HEK293T (cell line): ENCODE data around the gene ADCY3.
"Not testable (repeated sequence)": the region's sequence is repeated elsewhere in the genome, so short reads cannot be mapped to it uniquely, and the experiment has no call there.

Experiments
- CTCF ChIA-PET: fragments of 350-600 bp; formaldehyde crosslinking; extraction: SDS; loops from one replicate; lab custom pipeline; 2021; ENCODE audit warnings: antibody characterized with exemption, inconsistent platforms; lab: Yijun Ruan, JAX
- POLR2A ChIA-PET: fragments of 350-600 bp; formaldehyde crosslinking; extraction: SDS; loops from one replicate; lab custom pipeline; 2020; ENCODE audit warnings: antibody characterized with exemption, inconsistent platforms; lab: Yijun Ruan, JAX
- DNase-seq: peaks from one replicate; pipeline ENCODE4 v3.0.0; 2012; ENCODE audit warnings: mixed read lengths; ENCODE audit errors: extremely low spot score
- ARNT ChIP-seq: fragments of 450-650 bp; IDR thresholded peaks from 2 replicates; pipeline ENCODE4 v1.6.1; 2017; ENCODE audit warnings: mild to moderate bottlenecking
- BHLHE40 ChIP-seq: fragments of 450-650 bp; IDR thresholded peaks from 2 replicates; pipeline ENCODE4 v1.6.1; 2016; ENCODE audit warnings: mild to moderate bottlenecking, moderate library complexity, borderline replicate concordance
- CTBP1 ChIP-seq: fragments of 450-650 bp; IDR thresholded peaks from 2 replicates; pipeline ENCODE4 v1.6.1; 2016; ENCODE audit warnings: borderline replicate concordance
- ELF4 ChIP-seq: fragments of 450-650 bp; IDR thresholded peaks from 2 replicates; pipeline ENCODE4 v1.6.1; 2017; ENCODE audit warnings: antibody characterized with exemption
- FOXA1 ChIP-seq: fragments of 450-650 bp; IDR thresholded peaks from 2 replicates; pipeline ENCODE4 v1.6.1; 2016; ENCODE audit warnings: mild to moderate bottlenecking
- FOXK2 ChIP-seq: fragments of 450-650 bp; IDR thresholded peaks from 2 replicates; pipeline ENCODE4 v1.6.1; 2016; ENCODE audit warnings: mild to moderate bottlenecking
- FOXM1 ChIP-seq: fragments of 450-650 bp; IDR thresholded peaks from 2 replicates; pipeline ENCODE4 v1.6.1; 2017; ENCODE audit warnings: mild to moderate bottlenecking, borderline replicate concordance
- HDGF ChIP-seq: fragments of 450-650 bp; IDR thresholded peaks from 2 replicates; pipeline ENCODE4 v1.6.1; 2017; ENCODE audit warnings: antibody characterized with exemption, borderline replicate concordance
- L3MBTL2 ChIP-seq: fragments of 450-650 bp; conservative IDR thresholded peaks from 2 replicates; pipeline ENCODE4 v1.6.1; 2016; ENCODE audit warnings: mild to moderate bottlenecking
- LEF1 ChIP-seq: fragments of 450-650 bp; IDR thresholded peaks from 2 replicates; pipeline ENCODE4 v1.6.1; 2017; ENCODE audit warnings: mild to moderate bottlenecking, borderline replicate concordance
- NFRKB ChIP-seq: fragments of 450-650 bp; IDR thresholded peaks from 2 replicates; pipeline ENCODE4 v1.6.1; 2016; ENCODE audit warnings: mild to moderate bottlenecking, moderate library complexity
- PKNOX1 ChIP-seq: fragments of 450-650 bp; IDR thresholded peaks from 2 replicates; pipeline ENCODE4 v1.6.1; 2016
- SP1 ChIP-seq: fragments of 450-650 bp; IDR thresholded peaks from 2 replicates; pipeline ENCODE4 v1.6.1; 2017
- SUZ12 ChIP-seq: fragments of 450-650 bp; IDR thresholded peaks from 2 replicates; pipeline ENCODE4 v1.6.1; 2016; ENCODE audit warnings: mild to moderate bottlenecking
- TARDBP ChIP-seq: fragments of 450-650 bp; IDR thresholded peaks from 2 replicates; pipeline ENCODE4 v1.6.1; 2016
- ZNF384 ChIP-seq: fragments of 450-650 bp; IDR thresholded peaks from 2 replicates; pipeline ENCODE4 v1.6.1; 2016

ADCY3 gene

GRCh38 chr2:24840164-24840869 is 79.7 kb downstream of the ADCY3 start:
- POLR2A ChIA-PET, result no interaction called here
- no peak for DNase-seq
- TF ChIP-seq FOXM1 (no peak), LEF1 (no peak), FOXA1 (no peak), CTBP1 (no peak), NFRKB (no peak), SP1 (no peak), TARDBP (no peak), ZNF384 (no peak), ELF4 (no peak), ARNT (no peak), L3MBTL2 (no peak), FOXK2 (no peak), BHLHE40 (no peak), PKNOX1 (no peak)
- CTCF ChIA-PET, result no interaction called here

- no peak for TF ChIP-seq FOXK2
- ChIA-PET CTCF (no interaction called here), POLR2A (no interaction called here)
- no peak for DNase-seq
These were observed 80.3 kb downstream of the ADCY3 start for GRCh38 chr2:24839729-24840128.

DNA sequence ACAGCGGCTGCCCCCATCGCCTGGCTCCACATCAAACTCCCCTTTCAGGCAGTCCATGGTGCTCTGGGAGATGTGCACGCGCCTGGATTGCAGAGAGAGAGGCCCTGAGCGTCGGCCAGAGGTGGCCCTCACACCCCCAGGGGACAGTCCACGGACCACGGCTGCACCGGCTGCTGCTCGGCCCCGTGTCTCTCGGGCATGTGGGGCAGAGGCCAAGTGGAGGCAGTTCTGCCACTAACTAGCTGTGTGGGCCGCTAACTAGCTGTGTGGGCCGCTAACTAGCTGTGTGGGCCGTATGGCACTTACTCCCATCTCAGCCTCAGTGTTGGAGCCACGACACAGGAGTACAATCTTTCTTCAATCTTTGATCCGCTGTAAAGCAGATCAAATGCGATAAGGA is 81.5 kb downstream of the ADCY3 start:
- TF ChIP-seq L3MBTL2 (no peak), CTBP1 (no peak), SUZ12 (no peak), TARDBP (no peak), LEF1 (no peak), ELF4 (no peak), BHLHE40 (no peak), FOXA1 (no peak), ARNT (no peak), FOXM1 (no peak), NFRKB (no peak), SP1 (no peak), HDGF (no peak), PKNOX1 (no peak), ZNF384 (no peak), FOXK2 (no peak)
- ChIA-PET POLR2A (no interaction called here), CTCF (no interaction called here)
- no peak for DNase-seq

GRCh38 chr2:24837996-24838513 is 82.0 kb downstream of the ADCY3 start:
- POLR2A ChIA-PET, result no interaction called here

GRCh38 chr2:24836706-24837105 is 83.3 kb downstream of the ADCY3 start:
- DNase-seq, result no peak
- no peak for TF ChIP-seq FOXK2
- no peak for TF ChIP-seq ZNF384
- no peak for TF ChIP-seq SP1
- TF ChIP-seq L3MBTL2, result no peak
- TF ChIP-seq SUZ12, result no peak
- TF ChIP-seq TARDBP, result no peak
- no peak for TF ChIP-seq BHLHE40
- TF ChIP-seq FOXM1, result no peak
- no peak for TF ChIP-seq CTBP1
- no peak for TF ChIP-seq LEF1
- ChIA-PET POLR2A (no interaction called here), CTCF (interaction anchor here (0.8 kb wide), 1 partner anchor 64 kb away, joined by 3 read pairs; no protein-coding TSS in a partner anchor)

More at GRCh38 chr2:24837996-24838513, 82.0 kb downstream of the ADCY3 start:
- CTCF ChIA-PET, result no interaction called here
- TF ChIP-seq FOXM1, result no peak
- TF ChIP-seq TARDBP, result no peak
- no peak for TF ChIP-seq ZNF384
- no peak for TF ChIP-seq SP1
- DNase-seq, result no peak

DNA sequence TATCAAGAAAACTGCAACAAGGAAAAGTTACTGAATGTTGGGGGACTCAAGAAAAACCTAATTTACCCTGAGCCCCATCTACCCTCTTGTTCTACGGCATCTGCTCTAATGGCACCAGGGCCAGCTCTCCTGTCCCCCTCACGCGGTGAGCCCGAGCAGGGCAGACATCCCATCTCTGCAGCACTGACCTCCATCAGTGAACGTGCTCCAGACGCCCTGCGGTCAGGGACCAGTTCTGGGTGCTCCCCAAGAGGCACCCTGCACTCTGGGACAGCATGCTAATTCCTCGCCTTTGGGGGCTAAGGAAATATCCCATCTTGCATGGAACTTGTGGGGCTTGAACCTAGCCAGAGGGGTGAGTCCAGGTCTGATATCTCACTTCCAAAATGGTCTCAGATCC is 83.8 kb downstream of the ADCY3 start:
- CTCF ChIA-PET, result no interaction called here
- TF ChIP-seq FOXA1 (no peak), BHLHE40 (no peak), CTBP1 (no peak), FOXM1 (no peak), SP1 (no peak), SUZ12 (no peak), ARNT (no peak), ELF4 (no peak), L3MBTL2 (no peak), ZNF384 (no peak), FOXK2 (no peak), HDGF (no peak)
- POLR2A ChIA-PET, result no interaction called here
- no peak for DNase-seq

GRCh38 chr2:24835411-24835810 is 84.6 kb downstream of the ADCY3 start:
- CTCF ChIA-PET, result interaction anchor here (0.6 kb wide), 1 partner anchor 105 kb away, joined by 7 read pairs; no protein-coding TSS in a partner anchor
- POLR2A ChIA-PET, DNase-seq: not testable (repeated sequence)
